Measurements from ENCODE around the gene HSPA4L.

DNA sequence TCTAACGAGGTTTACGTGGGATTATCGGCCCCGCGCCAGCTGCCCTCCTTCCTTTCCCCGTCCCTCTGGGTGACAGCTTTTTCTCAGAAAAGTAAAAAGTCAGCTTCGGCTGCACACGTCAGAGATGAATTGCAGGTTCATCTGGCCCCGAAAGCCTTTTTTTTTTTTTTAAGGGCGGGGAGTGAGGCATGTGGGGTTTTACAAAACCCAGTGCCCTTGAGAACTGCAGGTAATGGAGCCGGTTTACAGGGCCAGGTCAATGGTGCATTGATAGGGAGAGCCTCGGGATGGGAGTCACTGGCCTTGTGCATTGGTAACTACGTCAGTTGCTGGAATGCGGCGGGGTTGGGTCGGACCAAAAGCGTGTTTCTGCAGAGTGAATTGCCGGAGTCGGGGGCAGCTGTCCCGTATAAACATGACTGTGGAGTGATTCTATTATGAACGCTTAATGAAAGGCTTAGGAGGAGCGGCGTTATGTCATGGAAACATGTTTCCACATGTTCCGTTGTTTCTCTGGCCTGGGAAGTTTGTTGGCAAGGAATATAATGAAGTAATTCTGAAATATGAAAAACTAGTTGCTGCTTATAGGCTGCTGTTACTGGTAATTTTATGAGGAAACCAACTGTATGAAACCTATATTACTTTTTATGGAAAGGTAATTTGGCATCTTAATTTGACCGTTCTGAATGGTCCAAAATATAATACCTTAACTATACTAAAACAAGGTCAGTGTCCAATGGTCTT is 1.1 kb downstream of the HSPA4L start:
- TF ChIP-seq, protein P1, sequence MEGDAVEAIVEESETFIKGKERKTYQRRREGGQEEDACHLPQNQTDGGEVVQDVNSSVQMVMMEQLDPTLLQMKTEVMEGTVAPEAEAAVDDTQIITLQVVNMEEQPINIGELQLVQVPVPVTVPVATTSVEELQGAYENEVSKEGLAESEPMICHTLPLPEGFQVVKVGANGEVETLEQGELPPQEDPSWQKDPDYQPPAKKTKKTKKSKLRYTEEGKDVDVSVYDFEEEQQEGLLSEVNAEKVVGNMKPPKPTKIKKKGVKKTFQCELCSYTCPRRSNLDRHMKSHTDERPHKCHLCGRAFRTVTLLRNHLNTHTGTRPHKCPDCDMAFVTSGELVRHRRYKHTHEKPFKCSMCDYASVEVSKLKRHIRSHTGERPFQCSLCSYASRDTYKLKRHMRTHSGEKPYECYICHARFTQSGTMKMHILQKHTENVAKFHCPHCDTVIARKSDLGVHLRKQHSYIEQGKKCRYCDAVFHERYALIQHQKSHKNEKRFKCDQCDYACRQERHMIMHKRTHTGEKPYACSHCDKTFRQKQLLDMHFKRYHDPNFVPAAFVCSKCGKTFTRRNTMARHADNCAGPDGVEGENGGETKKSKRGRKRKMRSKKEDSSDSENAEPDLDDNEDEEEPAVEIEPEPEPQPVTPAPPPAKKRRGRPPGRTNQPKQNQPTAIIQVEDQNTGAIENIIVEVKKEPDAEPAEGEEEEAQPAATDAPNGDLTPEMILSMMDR (IDR thresholded peaks at IDR 0.05) = no peak
- TF ChIP-seq POLR2A (IDR thresholded peaks at IDR 0.05) (no peak), POLR2AphosphoS5 (IDR thresholded peaks at IDR 0.05) (peak in 1 of 3 donors; percentile 49)
